Epithelial cell of proximal tubule (primary cell): ENCODE results near the gene CARD11. TPM values are rescaled to one million over a fixed set of nuclear protein-coding genes. Genes with fewer than 3 reads are reported as not detected.
"Not testable (repeated sequence)": the region's sequence is repeated elsewhere in the genome, so short reads cannot be mapped to it uniquely, and the experiment has no call there.

Experiments used
- DNase-seq: peaks from one replicate; pipeline ENCODE4 v3.0.0-alpha.2; 2011; ENCODE audit warnings: low read depth
- H3K4me3 ChIP-seq: 2 replicates; pipeline ENCODE4 v1.5.1; 2011; ENCODE audit warnings: low read depth, mild to moderate bottlenecking, low read length
- total RNA-seq: library from RNA; depleted of rRNA; stranded (reverse); fragments of >200 nt; gene quantifications from 2 replicates; pipeline ENCODE4 v1.2.3, GENCODE V29; 2015
- TF ChIP-seq, protein P1 (sequence below): conservative IDR thresholded peaks from 2 replicates; pipeline ENCODE4 v1.5.1; 2012; ENCODE audit warnings: low read depth, mild to moderate bottlenecking, low read length

CARD11 gene
- total RNA-seq, 1 donor from 2014 or later: 18.7 TPM

DNA sequence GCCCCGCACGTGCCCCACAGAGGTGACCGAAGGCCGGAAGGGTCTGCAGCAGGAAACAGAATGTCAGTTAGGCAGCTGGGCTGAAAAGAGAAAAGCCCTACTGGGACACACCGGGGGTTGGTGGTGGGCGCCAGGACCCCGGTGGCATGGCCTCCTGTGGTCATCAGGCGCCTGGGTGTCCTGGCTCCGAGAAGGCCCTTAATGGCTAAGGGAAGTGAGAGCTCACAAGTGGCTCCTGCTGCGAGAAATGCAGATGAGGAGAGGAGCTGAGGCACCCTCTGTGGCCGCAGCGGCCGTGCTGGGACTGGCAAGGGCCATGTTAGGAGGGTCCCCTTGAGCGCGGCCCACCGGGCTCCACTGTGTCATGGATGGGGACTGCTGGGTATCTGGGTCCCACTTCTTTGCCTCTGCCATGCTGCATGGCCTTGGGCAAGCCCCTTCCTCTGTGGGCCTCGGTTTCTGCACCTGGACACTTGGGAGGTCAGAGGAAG lies 120.3 kb downstream of the CARD11 start:
- no peak for DNase-seq
- H3K4me3 ChIP-seq: no peak overlapping the region
- TF ChIP-seq, protein P1, sequence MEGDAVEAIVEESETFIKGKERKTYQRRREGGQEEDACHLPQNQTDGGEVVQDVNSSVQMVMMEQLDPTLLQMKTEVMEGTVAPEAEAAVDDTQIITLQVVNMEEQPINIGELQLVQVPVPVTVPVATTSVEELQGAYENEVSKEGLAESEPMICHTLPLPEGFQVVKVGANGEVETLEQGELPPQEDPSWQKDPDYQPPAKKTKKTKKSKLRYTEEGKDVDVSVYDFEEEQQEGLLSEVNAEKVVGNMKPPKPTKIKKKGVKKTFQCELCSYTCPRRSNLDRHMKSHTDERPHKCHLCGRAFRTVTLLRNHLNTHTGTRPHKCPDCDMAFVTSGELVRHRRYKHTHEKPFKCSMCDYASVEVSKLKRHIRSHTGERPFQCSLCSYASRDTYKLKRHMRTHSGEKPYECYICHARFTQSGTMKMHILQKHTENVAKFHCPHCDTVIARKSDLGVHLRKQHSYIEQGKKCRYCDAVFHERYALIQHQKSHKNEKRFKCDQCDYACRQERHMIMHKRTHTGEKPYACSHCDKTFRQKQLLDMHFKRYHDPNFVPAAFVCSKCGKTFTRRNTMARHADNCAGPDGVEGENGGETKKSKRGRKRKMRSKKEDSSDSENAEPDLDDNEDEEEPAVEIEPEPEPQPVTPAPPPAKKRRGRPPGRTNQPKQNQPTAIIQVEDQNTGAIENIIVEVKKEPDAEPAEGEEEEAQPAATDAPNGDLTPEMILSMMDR: no peak

DNA sequence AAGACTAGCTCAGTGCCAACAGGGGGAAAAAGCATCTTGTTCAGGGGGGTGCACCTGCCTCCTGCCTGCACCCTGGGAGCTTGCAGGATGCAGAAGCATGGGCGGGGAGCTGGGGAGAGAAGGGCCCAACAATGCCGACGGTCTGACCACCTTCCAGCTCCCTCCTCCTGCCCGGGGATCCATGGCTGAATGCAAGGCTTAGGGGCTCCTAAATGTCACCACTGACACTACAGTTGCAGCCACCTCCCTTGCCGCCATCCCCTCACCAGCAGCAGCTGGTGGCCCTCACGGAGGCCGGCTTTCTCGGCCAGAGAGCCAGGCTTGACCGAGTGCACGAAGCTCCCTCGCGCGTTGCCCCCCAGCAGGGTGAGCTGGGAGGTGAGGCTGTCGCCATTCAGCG lies 120.8 kb downstream of the CARD11 start:
- no peak for DNase-seq
- TF ChIP-seq, protein P1: no peak
- no peak overlapping the region for H3K4me3 ChIP-seq

DNA sequence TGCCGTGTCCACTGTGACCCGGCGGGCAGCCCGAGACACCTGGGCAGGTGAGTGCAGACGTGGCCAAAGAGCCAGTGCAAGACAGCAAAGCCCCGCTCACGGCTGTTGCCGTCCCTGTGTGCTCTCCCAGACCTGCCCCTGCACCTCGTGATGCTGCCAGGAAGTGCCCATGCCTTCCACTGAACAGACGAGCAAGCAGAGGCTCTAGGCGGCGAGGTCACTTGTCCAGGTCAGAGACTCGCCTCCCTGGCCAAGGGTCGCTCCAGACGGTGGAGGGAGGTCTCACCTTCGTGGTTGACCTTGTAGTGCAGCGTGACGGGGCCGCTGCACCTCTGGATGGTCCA lies 121.3 kb downstream of the CARD11 start:
- no peak for DNase-seq
- TF ChIP-seq, protein P1: no peak
- no peak overlapping the region for H3K4me3 ChIP-seq

DNA sequence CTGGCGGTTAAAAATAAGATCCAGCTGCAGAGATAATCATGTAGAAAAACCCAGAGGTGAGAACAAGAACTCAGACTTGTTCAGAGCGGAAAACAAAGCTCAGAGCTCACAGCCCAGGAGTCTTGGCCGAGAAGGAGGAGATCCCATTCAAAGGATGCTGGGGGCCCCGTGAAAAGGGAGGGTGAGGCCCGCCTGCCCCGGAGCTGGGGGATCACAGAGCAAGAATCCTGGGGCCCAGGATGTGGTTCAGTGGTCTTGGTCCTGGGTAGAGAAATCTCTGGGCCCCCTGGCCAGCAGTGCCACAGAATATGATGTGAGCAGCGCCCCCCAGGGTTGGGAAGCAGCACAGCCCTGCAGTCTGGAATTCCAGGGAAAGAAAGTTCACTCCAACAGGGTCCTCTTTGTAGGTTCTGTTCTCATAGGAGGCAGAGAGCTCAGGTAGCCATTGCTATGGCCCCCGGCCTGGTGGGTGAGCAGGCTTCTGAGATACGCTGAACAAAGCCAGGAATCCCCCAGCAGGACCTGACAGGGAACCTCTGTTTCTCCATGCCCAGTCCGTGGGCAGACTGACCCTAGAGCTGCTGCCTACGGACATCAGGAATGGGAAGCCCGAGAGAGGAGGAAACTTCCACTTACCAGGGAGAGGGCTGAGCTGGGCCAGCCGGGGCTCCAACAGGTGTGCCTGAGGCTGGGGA lies 121.9 kb downstream of the CARD11 start:
- TF ChIP-seq, protein P1: peak; percentile 41
- DNase-seq: no peak
- H3K4me3 ChIP-seq: no peak overlapping the region

DNA sequence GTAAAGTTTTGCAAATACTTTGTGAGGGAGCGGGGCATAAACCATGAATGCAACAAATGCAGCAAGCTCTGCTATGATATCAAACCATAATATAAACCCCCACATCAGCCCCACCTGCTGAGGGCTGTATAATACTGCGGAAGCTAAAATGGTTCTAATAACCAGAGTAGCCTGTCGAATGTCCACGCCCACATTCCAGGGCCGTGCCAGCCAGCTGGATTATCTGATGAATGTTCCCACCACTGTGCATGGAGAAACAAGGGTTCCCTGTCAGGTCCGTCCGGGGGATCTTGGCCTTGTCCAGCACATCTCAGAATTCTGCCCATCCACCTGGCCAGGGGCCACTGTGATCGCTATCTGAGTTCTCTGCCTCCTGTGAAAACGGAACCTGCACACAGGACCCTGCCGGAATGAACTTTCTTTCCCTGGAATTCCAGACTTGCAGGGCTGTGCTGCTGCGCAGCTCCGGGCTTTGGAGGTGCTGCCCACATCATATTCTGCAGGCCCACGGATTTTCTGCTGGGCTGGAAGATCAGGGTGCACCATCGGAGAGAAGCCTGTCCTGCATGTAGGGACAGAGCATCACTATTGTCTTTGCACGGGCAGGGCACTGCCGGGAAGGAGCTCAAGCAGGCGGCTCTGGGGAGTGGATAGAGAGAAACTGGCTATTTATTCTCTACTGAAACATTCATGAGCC lies 122.6 kb downstream of the CARD11 start:
- DNase-seq: no peak
- TF ChIP-seq, protein P1: no peak

DNA sequence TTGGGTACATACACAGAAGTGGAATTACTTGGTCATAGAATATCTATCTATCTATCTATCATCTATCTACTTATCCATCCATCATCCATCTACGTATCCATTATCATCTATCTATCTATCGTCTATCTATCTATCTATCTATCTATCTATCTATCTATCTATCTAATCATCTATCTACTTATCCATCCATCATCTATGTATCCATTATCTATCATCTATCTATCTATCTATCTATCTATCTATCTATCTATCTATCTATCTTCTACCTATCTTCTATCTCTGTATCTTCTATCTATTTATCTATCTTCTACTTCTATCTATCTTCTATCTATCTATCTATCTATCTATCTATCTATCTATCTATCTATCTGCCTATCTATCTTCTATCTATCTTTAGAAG lies 123.2 kb downstream of the CARD11 start:
- DNase-seq, H3K4me3 ChIP-seq: not testable (repeated sequence)

More for the DNA sequence above, 122.6 kb downstream of the CARD11 start:
- no peak overlapping the region for H3K4me3 ChIP-seq

DNA sequence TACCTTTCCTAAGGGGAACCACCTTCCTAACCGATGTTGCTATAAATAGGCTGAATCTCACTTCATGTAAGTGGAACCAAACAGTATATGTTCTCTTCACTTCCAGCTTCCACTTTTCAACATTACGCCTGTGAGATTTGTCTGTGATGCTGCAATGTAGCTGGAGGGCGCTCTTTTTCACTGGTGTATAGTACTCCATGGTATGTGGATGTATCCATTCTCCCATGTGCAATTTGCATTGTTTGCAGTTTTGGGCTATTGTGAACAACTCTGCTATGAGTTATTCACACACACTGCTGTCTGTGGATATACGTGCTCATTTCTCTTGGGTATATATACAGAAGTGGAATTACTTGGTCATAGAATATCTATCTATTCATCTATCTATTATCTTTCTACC lies 123.6 kb downstream of the CARD11 start:
- TF ChIP-seq, protein P1: no peak

More for the DNA sequence above, 123.6 kb downstream of the CARD11 start:
- DNase-seq: no peak
- H3K4me3 ChIP-seq: no peak overlapping the region
